Measurements from ENCODE around the gene TRIM68. TPM values are rescaled to one million over a fixed set of nuclear protein-coding genes. Genes with fewer than 3 reads are reported as not detected.

Gene TRIM68
- total RNA-seq, 1 donor from 2014 or later: 13.4 TPM

GRCh38 chr11:4605057-4605456 is 3.0 kb downstream of the TRIM68 start:
- no peak for DNase-seq (ENCODE audit: low read depth, low spot score)
- Mint-ChIP-seq H3K9me3 (no peaks in the 10 kb centered on the region), H3K27ac (ENCODE audit: unreplicated experiment) (no peak overlapping the region), H3K36me3 (ENCODE audit: low read depth) (no peaks in the 10 kb centered on the region), H3K4me3 (no peak overlapping the region), H3K27me3 (ENCODE audit: low read depth) (peaks cover 9% of the 10 kb centered on the region), H3K4me1 (peaks cover 16% of the 10 kb centered on the region)
- no peak for TF ChIP-seq CTCF (conservative IDR thresholded peaks at IDR 0.05)

- no peaks in the 10 kb centered on the region for H3K4me1 Mint-ChIP-seq
- H3K27ac Mint-ChIP-seq (ENCODE audit: unreplicated experiment): no peak within 1 kb of the TSS
- TF ChIP-seq CTCF (conservative IDR thresholded peaks at IDR 0.05): no peak
- DNase-seq (ENCODE audit: low read depth, low spot score): no peak
- no peaks in the 10 kb centered on the region for H3K9me3 Mint-ChIP-seq
- peaks cover 2% of the 10 kb centered on the region for H3K36me3 Mint-ChIP-seq (ENCODE audit: low read depth)
- no peak within 1 kb of the TSS for H3K4me3 Mint-ChIP-seq
- H3K27me3 Mint-ChIP-seq (ENCODE audit: low read depth): peaks cover 4% of the 10 kb centered on the region
Measured at GRCh38 chr11:4593739-4594138, 14.3 kb downstream of the TRIM68 start, which contains the start of gene OR52I1. TSS of gene OR52I1 (plus strand) at chr11:4594039. CDS start at chr11:4594039, 0 bp downstream.

- Mint-ChIP-seq H3K27ac (ENCODE audit: unreplicated experiment) (no peak overlapping the region), H3K4me1 (no peaks in the 10 kb centered on the region), H3K36me3 (ENCODE audit: low read depth) (no peaks in the 10 kb centered on the region), H3K27me3 (ENCODE audit: low read depth) (peaks cover 27% of the 10 kb centered on the region), H3K4me3 (no peak overlapping the region), H3K9me3 (no peaks in the 10 kb centered on the region)
- no peak for DNase-seq (ENCODE audit: low read depth, low spot score)
- no peak for TF ChIP-seq CTCF (conservative IDR thresholded peaks at IDR 0.05)
Measured at GRCh38 chr11:4589017-4589416, 19.0 kb downstream of the TRIM68 start.

- no peak for DNase-seq (ENCODE audit: low read depth, low spot score)
- peaks cover 38% of the 10 kb centered on the region for H3K27me3 Mint-ChIP-seq (ENCODE audit: low read depth)
- no peak for TF ChIP-seq CTCF (conservative IDR thresholded peaks at IDR 0.05)
- peaks cover 3% of the 10 kb centered on the region for H3K9me3 Mint-ChIP-seq
- H3K4me1 Mint-ChIP-seq: no peaks in the 10 kb centered on the region
- H3K36me3 Mint-ChIP-seq (ENCODE audit: low read depth): no peaks in the 10 kb centered on the region
- no peak within 1 kb of the TSS for H3K27ac Mint-ChIP-seq (ENCODE audit: unreplicated experiment)
- no peak within 1 kb of the TSS for H3K4me3 Mint-ChIP-seq
Measured at GRCh38 chr11:4581443-4581842, 26.6 kb downstream of the TRIM68 start, which contains the start of gene OR52I2. TSS of gene OR52I2 (plus strand) at chr11:4581743.

- H3K4me3 Mint-ChIP-seq: no peak overlapping the region
- DNase-seq (ENCODE audit: low read depth, low spot score): no peak
- peaks cover 32% of the 10 kb centered on the region for H3K27me3 Mint-ChIP-seq (ENCODE audit: low read depth)
- peaks cover 3% of the 10 kb centered on the region for H3K9me3 Mint-ChIP-seq
- TF ChIP-seq CTCF (conservative IDR thresholded peaks at IDR 0.05): no peak
- no peak overlapping the region for H3K27ac Mint-ChIP-seq (ENCODE audit: unreplicated experiment)
- no peaks in the 10 kb centered on the region for H3K4me1 Mint-ChIP-seq
- no peaks in the 10 kb centered on the region for H3K36me3 Mint-ChIP-seq (ENCODE audit: low read depth)
Measured at GRCh38 chr11:4580124-4580523, 27.9 kb downstream of the TRIM68 start.

- Mint-ChIP-seq H3K27ac (ENCODE audit: unreplicated experiment) (no peak overlapping the region), H3K4me3 (no peak overlapping the region), H3K9me3 (peaks cover 3% of the 10 kb centered on the region), H3K4me1 (no peaks in the 10 kb centered on the region), H3K27me3 (ENCODE audit: low read depth) (peaks cover 21% of the 10 kb centered on the region), H3K36me3 (ENCODE audit: low read depth) (no peaks in the 10 kb centered on the region)
- DNase-seq (ENCODE audit: low read depth, low spot score): no peak
- no peak for TF ChIP-seq CTCF (conservative IDR thresholded peaks at IDR 0.05)
Measured at GRCh38 chr11:4578624-4579023, 29.4 kb downstream of the TRIM68 start.
